HCT116 (cell line): Measurements from ENCODE around the gene ADK. TPM values are rescaled to one million over a fixed set of nuclear protein-coding genes. Genes with fewer than 3 reads are reported as not detected.

ENCODE experiments used
- ATAC-seq: fragments of 200-7000 bp; cut with Tn5 transposase; 2 replicates; pipeline ENCODE4 v1.9.1; 2020; ENCODE audit warnings: mild to moderate bottlenecking, moderate library complexity
- BruUV-seq: library from RNA; stranded (reverse); fragments of 400-500 nt; replicated peaks from 2 replicates; lab custom pipeline; 2021; lab: Mats Ljungman, UMichigan
- CTCF ChIA-PET: fragments of 300-600 bp; sonication (Branson Sonifier 250); formaldehyde crosslinking; loops from one replicate; lab custom pipeline; 2021; ENCODE audit warnings: antibody characterized with exemption; lab: Charles Lee
- POLR2A ChIA-PET: fragments of 300-600, 350-600 bp; sonication (Branson Sonifier 250); formaldehyde crosslinking; loops from one replicate; lab custom pipeline; 2021; ENCODE audit warnings: antibody characterized with exemption; lab: Charles Lee
- RAD21 ChIA-PET, 2 experiments: fragments of 300-600 bp; sonication (Branson Sonifier 250); formaldehyde crosslinking; loops; one replicate each; lab custom pipeline; 2023; ENCODE audit warnings: low total read pairs in 2 of 2; ENCODE audit not compliant: uncharacterized antibody in 2 of 2, unreplicated experiment in 2 of 2, low non-redundant PET in 1 of 2; lab: Charles Lee
- DNase-seq: peaks from one replicate; pipeline ENCODE4 v3.0.0-alpha.2; 2010; ENCODE audit warnings: low read depth, low spot score
- H2AFZ ChIP-seq: fragments of 200-600 bp; shearing (Covaris generic), sonication (generic); 2 replicates; pipeline ENCODE4 v1.6.1; 2017; ENCODE audit warnings: low read depth, mixed run types, mixed read lengths, antibody characterized with exemption, low read length; ENCODE audit not compliant: poor library complexity, severe bottlenecking
- H3K27ac ChIP-seq: 2 replicates; pipeline ENCODE4 v1.5.1; 2012; ENCODE audit warnings: low read depth, low read length
- H3K27me3 ChIP-seq: fragments of 200-600 bp; sonication (generic); 2 replicates; pipeline ENCODE4 v1.6.1; 2016; ENCODE audit warnings: mixed run types, low read length, mixed read lengths; ENCODE audit not compliant: insufficient read depth
- H3K36me3 ChIP-seq, 2 experiments: fragments of 200-500 bp in 1 of 2; fragments of 200-600 bp in 1 of 2; sonication (Bioruptor generic) in 1 of 2; sonication (generic) in 1 of 2; 2 replicates each; pipeline versions ENCODE4 v1.5.1 to v1.6.1; 2014 to 2016; ENCODE audit warnings: low read length in 2 of 2, inconsistent platforms in 1 of 2, mixed read lengths in 1 of 2, mixed run types in 1 of 2; ENCODE audit not compliant: insufficient read depth in 2 of 2, control insufficient read depth in 1 of 2
- H3K4me1 ChIP-seq, 2 experiments: fragments of 200-600 bp in 1 of 2; sonication (generic) in 1 of 2; 2 replicates each; pipeline versions ENCODE4 v1.5.1 to v1.6.1; 2012 to 2017; ENCODE audit warnings: low read length in 2 of 2, inconsistent platforms in 1 of 2, mild to moderate bottlenecking in 1 of 2, mixed read lengths in 1 of 2, mixed run types in 1 of 2, moderate library complexity in 1 of 2; ENCODE audit not compliant: insufficient read depth in 2 of 2, control insufficient read depth in 1 of 2
- H3K4me2 ChIP-seq: fragments of 200-600 bp; sonication (generic); 2 replicates; pipeline ENCODE4 v1.6.1; 2017; ENCODE audit warnings: mixed run types, low read length, mixed read lengths
- H3K4me3 ChIP-seq, 2 experiments: fragments of 200-600 bp in 1 of 2; sonication (generic) in 1 of 2; replicated peaks in 1 of 2; 2 replicates each; pipeline ENCODE4 v1.5.1; 2011 to 2016; ENCODE audit warnings: low read length in 2 of 2, control low read depth in 1 of 2, low read depth in 1 of 2, mild to moderate bottlenecking in 1 of 2, mixed read lengths in 1 of 2, mixed run types in 1 of 2
- H3K79me2 ChIP-seq: fragments of 200-600 bp; sonication (generic); 2 replicates; pipeline ENCODE4 v1.6.1; 2017; ENCODE audit warnings: mild to moderate bottlenecking, mixed run types, low read length, moderate library complexity, mixed read lengths; ENCODE audit not compliant: insufficient read depth
- H3K9ac ChIP-seq: fragments of 200-600 bp; sonication (generic); 2 replicates; pipeline ENCODE4 v1.6.1; 2016; ENCODE audit warnings: low read length, mixed read lengths
- H3K9me2 ChIP-seq: fragments of 200-600 bp; sonication (generic), shearing (Covaris generic); 2 replicates; pipeline ENCODE4 v1.6.1; 2017; ENCODE audit warnings: mixed run types, mild to moderate bottlenecking, moderate library complexity; ENCODE audit not compliant: insufficient read depth
- H3K9me3 ChIP-seq, 2 experiments: fragments of 200-500 bp in 1 of 2; fragments of 200-600 bp in 1 of 2; sonication (Bioruptor generic) in 1 of 2; sonication (generic) in 1 of 2; 2 replicates each; pipeline ENCODE4 v1.6.1; 2014 to 2017; ENCODE audit warnings: low read length in 2 of 2, mixed read lengths in 2 of 2, inconsistent platforms in 1 of 2, low read depth in 1 of 2, mild to moderate bottlenecking in 1 of 2, mixed run types in 1 of 2, moderate library complexity in 1 of 2; ENCODE audit not compliant: control insufficient read depth in 1 of 2, insufficient read depth in 1 of 2
- H4K20me1 ChIP-seq: fragments of 200-600 bp; sonication (generic), shearing (Covaris generic); 2 replicates; pipeline ENCODE4 v1.6.1; 2017; ENCODE audit warnings: mixed run types, mild to moderate bottlenecking, moderate library complexity; ENCODE audit not compliant: insufficient read depth
- CBX3 ChIP-seq: IDR thresholded peaks from 2 replicates; pipeline ENCODE4 v1.6.1; 2012; ENCODE audit warnings: low read depth
- CEBPB ChIP-seq: IDR thresholded peaks from 2 replicates; pipeline ENCODE4 v1.6.1; 2012; ENCODE audit warnings: low read depth
- EGR1 ChIP-seq: IDR thresholded peaks from 2 replicates; pipeline ENCODE4 v1.6.1; 2012; ENCODE audit warnings: low read depth
- EZH2phosphoT487 ChIP-seq: fragments of 200-600 bp; IDR thresholded peaks from 2 replicates; pipeline ENCODE4 v1.6.1; 2018; ENCODE audit warnings: antibody characterized with exemption, borderline replicate concordance
- JUND ChIP-seq: IDR thresholded peaks from 2 replicates; pipeline ENCODE4 v1.6.1; 2012
- POLR2A ChIP-seq: IDR thresholded peaks from 2 replicates; pipeline ENCODE4 v1.7.0; 2011; ENCODE audit warnings: borderline replicate concordance; ENCODE audit not compliant: insufficient read depth, insufficient read length; ENCODE audit errors: extremely low read depth
- SIN3A ChIP-seq: IDR thresholded peaks from 2 replicates; pipeline ENCODE4 v1.6.1; 2012; ENCODE audit warnings: low read depth
- SP1 ChIP-seq: IDR thresholded peaks from 2 replicates; pipeline ENCODE4 v1.6.1; 2012; ENCODE audit warnings: low read depth
- ZNF274 ChIP-seq: fragments of 200-500 bp; sonication (Bioruptor generic); IDR thresholded peaks from 2 replicates; pipeline ENCODE4 v1.6.1; 2014; ENCODE audit warnings: mild to moderate bottlenecking, low read depth, low read length, inconsistent platforms
- intact Hi-C: fragments of 100-400 bp; cut with micrococcal nuclease; formaldehyde crosslinking; loops from 2 replicates; pipeline ENCODE4 v1.10.0; 2022
- total RNA-seq: library from RNA; stranded (reverse); gene quantifications from one replicate; pipeline ENCODE4 v1.2.1, GENCODE V29; 2021; ENCODE audit not compliant: unreplicated experiment
- TF ChIP-seq, protein P1 (sequence below): IDR thresholded peaks from 2 replicates; pipeline ENCODE4 v1.6.1; 2011; ENCODE audit warnings: mild to moderate bottlenecking, low read length, moderate library complexity; ENCODE audit not compliant: insufficient replicate concordance; ENCODE audit errors: extremely low read depth

Gene ADK
- total RNA-seq, 1 experiment from 2014 or later = 55.0 TPM

DNA sequence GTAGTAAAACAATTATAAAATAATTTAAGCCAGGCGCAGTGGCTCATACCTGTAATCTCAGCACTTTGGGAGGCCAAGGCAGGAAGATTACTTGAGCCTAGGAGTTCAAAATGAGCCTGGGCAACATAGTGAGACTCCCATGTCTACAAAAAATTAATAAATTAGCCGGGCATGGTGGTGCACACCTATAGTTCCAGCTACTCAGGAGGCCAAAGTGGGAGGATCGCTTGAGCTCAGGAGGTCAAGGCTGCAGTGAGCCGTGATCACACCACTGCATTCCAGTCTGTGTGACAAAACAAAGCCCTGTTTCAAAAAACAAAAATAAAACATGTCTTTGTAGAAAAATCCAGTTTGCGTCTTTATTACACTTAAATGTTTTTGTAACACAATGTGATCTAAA is 533.4 kb downstream of the ADK start:
- H3K36me3 ChIP-seq = no peaks in the 10 kb centered on the region
- H3K4me2 ChIP-seq = no peak overlapping the region
- H3K27ac ChIP-seq = no peak overlapping the region
- no peak overlapping the region for H3K9ac ChIP-seq
- no TSS peak for BruUV-seq
- TF ChIP-seq, protein P1, sequence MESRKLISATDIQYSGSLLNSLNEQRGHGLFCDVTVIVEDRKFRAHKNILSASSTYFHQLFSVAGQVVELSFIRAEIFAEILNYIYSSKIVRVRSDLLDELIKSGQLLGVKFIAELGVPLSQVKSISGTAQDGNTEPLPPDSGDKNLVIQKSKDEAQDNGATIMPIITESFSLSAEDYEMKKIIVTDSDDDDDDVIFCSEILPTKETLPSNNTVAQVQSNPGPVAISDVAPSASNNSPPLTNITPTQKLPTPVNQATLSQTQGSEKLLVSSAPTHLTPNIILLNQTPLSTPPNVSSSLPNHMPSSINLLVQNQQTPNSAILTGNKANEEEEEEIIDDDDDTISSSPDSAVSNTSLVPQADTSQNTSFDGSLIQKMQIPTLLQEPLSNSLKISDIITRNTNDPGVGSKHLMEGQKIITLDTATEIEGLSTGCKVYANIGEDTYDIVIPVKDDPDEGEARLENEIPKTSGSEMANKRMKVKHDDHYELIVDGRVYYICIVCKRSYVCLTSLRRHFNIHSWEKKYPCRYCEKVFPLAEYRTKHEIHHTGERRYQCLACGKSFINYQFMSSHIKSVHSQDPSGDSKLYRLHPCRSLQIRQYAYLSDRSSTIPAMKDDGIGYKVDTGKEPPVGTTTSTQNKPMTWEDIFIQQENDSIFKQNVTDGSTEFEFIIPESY = no peak
- TF ChIP-seq CBX3 = no peak
- ChIA-PET CTCF (no interaction called here), RAD21 (no interaction called here), POLR2A (no interaction called here)
- H3K4me1 ChIP-seq = no peaks in the 10 kb centered on the region
- intact Hi-C loops = no loop called here
- DNase-seq (no peak), ATAC-seq (no peak)
- no peaks in the 10 kb centered on the region for H3K9me2 ChIP-seq
- H3K79me2 ChIP-seq = no peaks in the 10 kb centered on the region
- no peaks in the 10 kb centered on the region for H3K27me3 ChIP-seq
- no peaks in the 10 kb centered on the region for H3K9me3 ChIP-seq
- H4K20me1 ChIP-seq = no peaks in the 10 kb centered on the region
- H3K4me3 ChIP-seq = no peak overlapping the region
- H2AFZ ChIP-seq = no peak overlapping the region

DNA sequence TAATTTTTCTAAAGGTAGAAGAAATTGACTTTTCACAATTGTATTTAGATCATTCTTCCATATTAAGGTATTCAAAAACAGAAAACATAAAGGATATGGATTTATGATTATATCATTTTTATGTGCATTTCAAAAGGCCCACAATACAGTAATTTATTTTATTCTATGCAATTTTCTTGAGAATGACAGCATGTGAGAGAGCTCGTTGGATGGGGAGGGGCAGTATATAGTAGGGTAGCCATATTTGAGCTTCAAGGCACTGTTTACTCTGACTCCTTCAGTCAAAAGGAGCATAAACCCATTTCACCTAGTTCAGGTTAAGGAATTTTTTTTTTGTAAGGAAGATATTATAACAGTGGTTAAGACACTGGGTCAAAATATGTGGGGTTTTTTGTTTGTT is 534.5 kb downstream of the ADK start:
- CTCF ChIA-PET = no interaction called here
- TF ChIP-seq CEBPB (no peak), JUND (no peak), EGR1 (no peak), CBX3 (no peak), ZNF274 (no peak), POLR2A (no peak), SP1 (no peak), SIN3A (no peak), EZH2phosphoT487 (no peak)
- TF ChIP-seq, protein P1 = no peak
- Histone ChIP-seq H2AFZ (no peak overlapping the region), H3K4me2 (no peak overlapping the region), H3K79me2 (no peaks in the 10 kb centered on the region), H3K27me3 (no peaks in the 10 kb centered on the region), H4K20me1 (no peaks in the 10 kb centered on the region), H3K27ac (no peak overlapping the region), H3K4me3 (no peak overlapping the region), H3K36me3 (no peaks in the 10 kb centered on the region), H3K4me1 (no peaks in the 10 kb centered on the region), H3K9me3 (no peaks in the 10 kb centered on the region), H3K9me2 (no peaks in the 10 kb centered on the region), H3K9ac (no peak overlapping the region)
- ATAC-seq = no peak
- POLR2A ChIA-PET = no interaction called here
- DNase-seq = no peak
- RAD21 ChIA-PET = no interaction called here
- intact Hi-C loops = no loop called here
- no TSS peak for BruUV-seq
